Loucy (cell line): ENCODE results near the gene ZNF608.

Source experiments
- CTCF ChIP-seq: fragments of 200-600 bp; sonication (generic); conservative IDR thresholded peaks from 2 replicates; pipeline ENCODE4 v1.5.1; 2014; ENCODE audit warnings: mild to moderate bottlenecking, antibody characterized with exemption, low read length
- EZH2phosphoT487 ChIP-seq: fragments of 200-600 bp; IDR thresholded peaks from 2 replicates; pipeline ENCODE4 v1.6.1; 2018; ENCODE audit warnings: antibody characterized with exemption, mild to moderate bottlenecking, moderate library complexity, borderline replicate concordance

GRCh38 chr5:124745928-124746915, at the start of gene ZNF608:
- no peak for TF ChIP-seq CTCF
- TF ChIP-seq EZH2phosphoT487: no peak
